HG03103 (cell line): ENCODE measurements around the gene ROBO1.

Source experiments
- ATAC-seq: cut with Tn5 transposase; IDR thresholded peaks from one replicate; pipeline ENCODE4 v1.9.1; 2021; ENCODE audit warnings: low read depth; ENCODE audit not compliant: unreplicated experiment

The ROBO1 gene

GRCh38 chr3:78868570-78868969, 899.2 kb downstream of the ROBO1 start:
- ATAC-seq, result no peak

GRCh38 chr3:78867409-78868372, 900.1 kb downstream of the ROBO1 start:
- ATAC-seq, result no peak

GRCh38 chr3:78863306-78864203, 904.2 kb downstream of the ROBO1 start:
- no peak for ATAC-seq

- no peak for ATAC-seq
Observed at GRCh38 chr3:78861156-78861555, 906.6 kb downstream of the ROBO1 start.

GRCh38 chr3:78860567-78860966, 907.2 kb downstream of the ROBO1 start:
- no peak for ATAC-seq

- ATAC-seq, result no peak
Observed at GRCh38 chr3:78858910-78859309, 908.9 kb downstream of the ROBO1 start.

- no peak for ATAC-seq
Observed at GRCh38 chr3:78858174-78858573, 909.6 kb downstream of the ROBO1 start.

- ATAC-seq, result no peak
Observed at GRCh38 chr3:78857494-78858111, 910.2 kb downstream of the ROBO1 start.

GRCh38 chr3:78856164-78856563, 911.6 kb downstream of the ROBO1 start:
- no peak for ATAC-seq

GRCh38 chr3:78855190-78855589, 912.6 kb downstream of the ROBO1 start:
- ATAC-seq, result no peak

GRCh38 chr3:78848392-78849288, 919.2 kb downstream of the ROBO1 start:
- no peak for ATAC-seq

- ATAC-seq, result no peak
Observed at GRCh38 chr3:78847603-78848002, 920.2 kb downstream of the ROBO1 start.

GRCh38 chr3:78847203-78847602, 920.6 kb downstream of the ROBO1 start:
- ATAC-seq, result no peak

GRCh38 chr3:78846718-78847117, 921.1 kb downstream of the ROBO1 start:
- no peak for ATAC-seq

GRCh38 chr3:78845605-78846004, 922.2 kb downstream of the ROBO1 start:
- no peak for ATAC-seq

GRCh38 chr3:78844307-78844706, 923.5 kb downstream of the ROBO1 start:
- no peak for ATAC-seq

- no peak for ATAC-seq
Observed at GRCh38 chr3:78839693-78840092, 928.1 kb downstream of the ROBO1 start.

GRCh38 chr3:78838362-78838761, 929.4 kb downstream of the ROBO1 start:
- no peak for ATAC-seq

GRCh38 chr3:78834910-78835309, 932.9 kb downstream of the ROBO1 start:
- no peak for ATAC-seq

- no peak for ATAC-seq
Observed at GRCh38 chr3:78832785-78833204, 935.0 kb downstream of the ROBO1 start.
